ENCODE measurements around the gene WDR27.

- TF ChIP-seq CTCF (IDR thresholded peaks at IDR 0.05), result no peak
- no peak for TF ChIP-seq POLR2AphosphoS5 (IDR thresholded peaks at IDR 0.05)
- no peak for TF ChIP-seq POLR2A (IDR thresholded peaks at IDR 0.05)
These were observed 252.6 kb downstream of the WDR27 start for GRCh38 chr6:169449221-169449620.

All from prostate gland (tissue), 2 donors.